Neuronal stem cell (in vitro differentiated cells): Measurements from ENCODE around the gene NEUROG1.

Experiments
- DNase-seq: peaks from one replicate; pipeline ENCODE4 v3.0.0-alpha.2; 2013; ENCODE audit warnings: low spot score
- H2AFZ ChIP-seq: one replicate; pipeline ENCODE4 v1.6.1; 2013; ENCODE audit warnings: mild to moderate bottlenecking, low read length, inconsistent platforms
- H2AK5ac ChIP-seq: 2 replicates; pipeline ENCODE4 v1.6.1; 2013; ENCODE audit warnings: low read depth, mild to moderate bottlenecking, inconsistent platforms, low read length, moderate library complexity, mixed read lengths
- H2BK120ac ChIP-seq: 2 replicates; pipeline ENCODE4 v1.6.1; 2013; ENCODE audit warnings: low read depth, mild to moderate bottlenecking, inconsistent platforms, low read length, moderate library complexity, mixed read lengths
- H2BK12ac ChIP-seq: one replicate; pipeline ENCODE4 v1.6.1; 2013; ENCODE audit warnings: low read length, inconsistent platforms
- H2BK15ac ChIP-seq: 2 replicates; pipeline ENCODE4 v1.6.1; 2013; ENCODE audit warnings: mild to moderate bottlenecking, low read length, inconsistent platforms, mixed read lengths
- H2BK5ac ChIP-seq: one replicate; pipeline ENCODE4 v1.6.1; 2013; ENCODE audit warnings: inconsistent platforms, mild to moderate bottlenecking, low read length, moderate library complexity
- H3K14ac ChIP-seq: one replicate; pipeline ENCODE4 v1.6.1; 2013; ENCODE audit warnings: low read length, inconsistent platforms
- H3K18ac ChIP-seq: 2 replicates; pipeline ENCODE4 v1.6.1; 2013; ENCODE audit warnings: low read length, inconsistent platforms
- H3K23ac ChIP-seq: 2 replicates; pipeline ENCODE4 v1.6.1; 2013; ENCODE audit warnings: low read depth, mild to moderate bottlenecking, mixed read lengths, low read length, inconsistent platforms; ENCODE audit not compliant: poor library complexity
- H3K27ac ChIP-seq: replicated peaks from 3 replicates; pipeline ENCODE4 v1.5.1; 2013; ENCODE audit warnings: low read length, inconsistent platforms
- H3K27me3 ChIP-seq, 3 experiments: 2 replicates each; pipeline ENCODE4 v1.6.1; 2013; ENCODE audit warnings: low read length in 3 of 3, mild to moderate bottlenecking in 2 of 3, inconsistent platforms in 1 of 3, low read depth in 1 of 3, mixed read lengths in 1 of 3, moderate library complexity in 1 of 3; ENCODE audit not compliant: control insufficient read depth in 3 of 3, insufficient read depth in 3 of 3
- H3K36me3 ChIP-seq, 2 donors: replicated peaks in 1 of 2; 2 replicates each; pipeline ENCODE4 v1.6.1; 2013; ENCODE audit warnings: low read length in 2 of 2; ENCODE audit not compliant: control insufficient read depth in 2 of 2, insufficient read depth in 2 of 2
- H3K4ac ChIP-seq: 2 replicates; pipeline ENCODE4 v1.6.1; 2013; ENCODE audit warnings: inconsistent platforms, mild to moderate bottlenecking, low read length, moderate library complexity
- H3K4me1 ChIP-seq, 2 donors: 1 replicate in 1 of 2; 2 replicates in 1 of 2; pipeline ENCODE4 v1.6.1; 2013; ENCODE audit warnings: low read length in 2 of 2, low read depth in 1 of 2; ENCODE audit not compliant: control insufficient read depth in 2 of 2, insufficient read depth in 1 of 2
- H3K4me2 ChIP-seq: one replicate; pipeline ENCODE4 v1.6.1; 2013; ENCODE audit warnings: mild to moderate bottlenecking, low read length, inconsistent platforms; ENCODE audit not compliant: insufficient read depth, poor library complexity, severe bottlenecking
- H3K4me3 ChIP-seq, 2 donors: 2 replicates each; pipeline ENCODE4 v1.5.1; 2013; ENCODE audit warnings: low read length in 2 of 2, mild to moderate bottlenecking in 2 of 2, inconsistent platforms in 1 of 2, moderate library complexity in 1 of 2
- H3K79me1 ChIP-seq: one replicate; pipeline ENCODE4 v1.6.1; 2013; ENCODE audit warnings: low read depth, mild to moderate bottlenecking, inconsistent platforms, low read length, moderate library complexity
- H3K9ac ChIP-seq: one replicate; pipeline ENCODE4 v1.6.1; 2013; ENCODE audit warnings: mild to moderate bottlenecking, low read depth, low read length, inconsistent platforms; ENCODE audit not compliant: poor library complexity
- H3K9me3 ChIP-seq, 2 donors: replicated peaks in 1 of 2; 2 replicates each; pipeline versions ENCODE3 to v1.6.1; 2013; ENCODE audit warnings: low read length in 2 of 2, mild to moderate bottlenecking in 2 of 2, inconsistent platforms in 1 of 2, low read depth in 1 of 2, mixed read lengths in 1 of 2, moderate library complexity in 1 of 2; ENCODE audit not compliant: control insufficient read depth in 2 of 2, insufficient read depth in 1 of 2
- H4K8ac ChIP-seq: one replicate; pipeline ENCODE4 v1.6.1; 2013; ENCODE audit warnings: low read depth, mild to moderate bottlenecking, inconsistent platforms, low read length, moderate library complexity
- H4K91ac ChIP-seq: one replicate; pipeline ENCODE4 v1.6.1; 2013; ENCODE audit warnings: low read length, low read depth, mild to moderate bottlenecking, inconsistent platforms; ENCODE audit not compliant: poor library complexity
- WGBS, 2 donors: extraction: QIAGEN DNeasy Blood & Tissue Kit; methylation state at CpG; one replicate each; pipeline ENCODE4 v1.1.7; 2013; ENCODE audit warnings: missing lambda C conversion rate in 2 of 2, mixed read lengths in 1 of 2; ENCODE audit not compliant: insufficient read length in 2 of 2, insufficient replicate concordance in 1 of 2; ENCODE audit errors: extremely low coverage in 2 of 2; 5-methylcytosine and 5-hydroxymethylcytosine counted together

The NEUROG1 gene

DNA sequence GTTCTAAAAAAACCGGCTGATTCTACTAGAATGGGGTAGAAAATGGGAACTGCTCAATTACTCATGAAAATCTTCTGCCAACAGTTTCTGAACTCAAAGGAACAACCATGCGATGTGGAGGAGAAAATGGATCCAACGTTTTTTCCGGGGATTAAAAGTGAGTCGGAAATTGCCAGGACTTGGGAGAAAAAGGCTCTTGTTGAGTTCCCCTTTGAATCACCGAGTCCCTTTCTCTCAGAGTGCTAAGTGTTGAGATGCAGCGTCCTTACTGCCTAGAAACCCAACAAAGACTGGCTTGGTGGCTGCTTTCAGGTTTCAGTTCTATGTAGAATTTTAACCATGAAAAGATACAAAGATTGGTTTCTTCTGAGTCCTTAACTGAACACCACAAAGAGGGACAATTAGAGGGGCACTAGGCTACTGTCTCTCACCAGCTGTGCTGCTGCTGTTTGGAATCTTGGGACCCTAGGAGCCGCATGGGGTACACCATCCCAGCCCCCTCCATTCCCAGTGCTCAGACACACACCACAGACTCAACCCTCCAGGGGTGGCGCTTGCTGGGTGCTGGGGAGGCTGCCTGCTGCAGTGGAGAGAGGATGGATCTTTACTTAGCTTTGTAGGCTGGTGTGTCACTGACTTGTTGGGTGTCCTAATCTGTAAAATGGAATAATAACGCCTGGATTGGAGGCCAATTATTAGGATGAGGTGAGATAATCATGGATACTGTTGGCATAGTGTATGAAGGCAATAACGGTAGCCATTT is 21.5 kb upstream of the NEUROG1 start:
- Histone ChIP-seq H3K4me1 (no peaks in the 10 kb centered on the region), H3K36me3 (no peaks in the 10 kb centered on the region), H2AFZ (no peak overlapping the region), H3K9ac (no peak overlapping the region), H2BK15ac (no peak overlapping the region), H3K4ac (no peak overlapping the region), H4K8ac (no peak overlapping the region), H3K9me3 (no peaks in the 10 kb centered on the region), H2BK12ac (no peak overlapping the region), H3K18ac (no peak overlapping the region), H3K4me2 (no peak overlapping the region), H3K27me3 (peaks cover 0 to 5% (median 4%) of the 10 kb centered on the region in 3 experiments), H3K23ac (no peak overlapping the region), H3K4me3 (no peak overlapping the region), H2AK5ac (no peak overlapping the region), H2BK120ac (no peak overlapping the region), H4K91ac (no peak overlapping the region), H3K79me1 (no peaks in the 10 kb centered on the region), H3K27ac (no peak overlapping the region), H3K14ac (no peak overlapping the region), H2BK5ac (no peak overlapping the region)
- WGBS, 2 donors, result no CpG with 5 or more reads among the region's 11 CpGs
- DNase-seq, result no peak

DNA sequence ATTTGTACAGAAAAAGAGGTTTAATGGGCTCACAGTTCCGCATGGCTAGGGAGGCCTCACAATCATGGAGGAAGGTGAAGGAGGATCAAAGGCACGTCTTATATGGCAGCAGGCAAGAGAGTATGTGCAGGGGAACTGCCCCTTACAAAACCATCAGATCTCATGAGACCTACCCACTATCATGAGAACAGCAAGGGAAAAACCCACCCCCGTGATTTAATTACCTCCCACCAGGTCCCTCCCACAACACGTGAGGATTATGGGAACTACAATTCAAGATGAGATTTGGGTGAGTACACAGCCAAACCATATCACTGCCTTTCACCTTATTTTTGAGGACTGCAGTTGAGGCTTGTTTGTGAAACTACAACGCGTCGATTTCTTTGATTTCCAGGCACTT is 20.9 kb upstream of the NEUROG1 start:
- no CpG with 5 or more reads among the region's 7 CpGs for WGBS, 2 donors

DNA sequence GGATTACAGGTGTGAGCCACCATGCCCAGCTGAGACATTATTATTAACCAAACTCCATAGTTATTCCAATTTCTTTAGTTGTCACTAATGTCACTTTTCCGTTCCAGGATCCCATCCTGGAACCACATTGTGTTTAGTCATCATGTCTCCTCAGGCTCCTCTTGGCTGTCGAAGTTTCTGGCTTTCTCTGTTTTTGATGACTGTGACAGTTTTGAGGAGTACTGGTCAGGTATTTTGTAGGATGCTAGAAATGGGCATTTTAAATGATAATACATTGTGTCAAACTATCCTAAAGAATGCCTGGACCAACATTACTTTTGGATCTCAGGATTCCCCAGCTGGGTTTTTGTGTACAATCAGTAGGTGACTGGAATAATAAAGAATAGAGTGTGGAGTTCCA is 19.8 kb upstream of the NEUROG1 start:
- no CpG with 5 or more reads among the region's 2 CpGs for WGBS, 2 donors
- H3K23ac ChIP-seq, result no peak overlapping the region

More for the DNA sequence above, 20.9 kb upstream of the NEUROG1 start:
- Histone ChIP-seq H3K4me3 (no peak overlapping the region), H3K9ac (no peak overlapping the region), H3K79me1 (no peaks in the 10 kb centered on the region), H4K8ac (no peak overlapping the region), H3K27me3 (peaks cover 0 to 5% (median 4%) of the 10 kb centered on the region in 3 experiments), H2AK5ac (no peak overlapping the region), H2BK12ac (no peak overlapping the region), H4K91ac (no peak overlapping the region), H2BK120ac (no peak overlapping the region), H3K36me3 (no peaks in the 10 kb centered on the region), H3K27ac (no peak overlapping the region), H3K9me3 (no peaks in the 10 kb centered on the region), H3K4me1 (no peaks in the 10 kb centered on the region), H3K14ac (no peak overlapping the region), H3K23ac (no peak overlapping the region), H3K4ac (no peak overlapping the region), H2BK15ac (no peak overlapping the region), H2BK5ac (no peak overlapping the region), H3K4me2 (no peak overlapping the region), H3K18ac (no peak overlapping the region), H2AFZ (no peak overlapping the region)
- DNase-seq, result no peak

GRCh38 chr5:135553688-135554462 is 18.1 kb upstream of the NEUROG1 start:
- H3K9me3 ChIP-seq, result no peaks in the 10 kb centered on the region
- no peaks in the 10 kb centered on the region for H3K36me3 ChIP-seq
- no peak overlapping the region for H3K4ac ChIP-seq
- no peak overlapping the region for H2BK5ac ChIP-seq
- H3K4me1 ChIP-seq, result no peaks in the 10 kb centered on the region
- no peak overlapping the region for H2BK15ac ChIP-seq
- no peak overlapping the region for H3K27ac ChIP-seq
- no peak overlapping the region for H2AK5ac ChIP-seq
- WGBS, 2 donors, result no CpG with 5 or more reads among the region's 8 CpGs
- H3K14ac ChIP-seq, result no peak overlapping the region
- no peak overlapping the region for H3K9ac ChIP-seq
- H2AFZ ChIP-seq, result no peak overlapping the region
- no peak overlapping the region for H3K23ac ChIP-seq
- no peak overlapping the region for H4K8ac ChIP-seq
- H3K27me3 ChIP-seq, result peaks cover 0 to 29% (median 25%) of the 10 kb centered on the region in 3 experiments
- no peak overlapping the region for H2BK12ac ChIP-seq
- H2BK120ac ChIP-seq, result no peak overlapping the region
- no peak overlapping the region for H4K91ac ChIP-seq
- H3K4me3 ChIP-seq, result no peak overlapping the region
- DNase-seq, result no peak
- H3K4me2 ChIP-seq, result no peak overlapping the region
- no peak overlapping the region for H3K18ac ChIP-seq
- no peaks in the 10 kb centered on the region for H3K79me1 ChIP-seq

More for the DNA sequence above, 19.8 kb upstream of the NEUROG1 start:
- Histone ChIP-seq H2BK120ac (no peak overlapping the region), H2AK5ac (no peak overlapping the region), H3K14ac (no peak overlapping the region), H2BK12ac (no peak overlapping the region), H3K9me3 (no peaks in the 10 kb centered on the region), H3K18ac (no peak overlapping the region), H3K4me3 (no peak overlapping the region), H4K8ac (no peak overlapping the region), H3K27me3 (peaks cover 0 to 12% (median 9%) of the 10 kb centered on the region in 3 experiments), H2BK15ac (no peak overlapping the region), H4K91ac (no peak overlapping the region), H3K4me2 (no peak overlapping the region), H2BK5ac (no peak overlapping the region), H3K9ac (no peak overlapping the region), H3K79me1 (no peaks in the 10 kb centered on the region), H3K36me3 (no peaks in the 10 kb centered on the region), H3K27ac (no peak overlapping the region), H3K4ac (no peak overlapping the region), H2AFZ (no peak overlapping the region), H3K4me1 (no peaks in the 10 kb centered on the region)
- no peak for DNase-seq
